Neural progenitor cell (in vitro differentiated cells): ENCODE results near the gene KIF4A. TPM values are rescaled to one million over a fixed set of nuclear protein-coding genes. Genes with fewer than 3 reads are reported as not detected.
A peak's percentile ranks its signal among the peaks of the same experiment; 100 is the strongest.

Experiments
- DNase-seq: peaks from one replicate; pipeline ENCODE4 v3.0.0-alpha.2; 2016; ENCODE audit warnings: low spot score
- H2AFZ ChIP-seq: fragments of 200-600 bp; sonication (generic); replicated peaks from 2 replicates; pipeline ENCODE4 v1.6.1; 2016; ENCODE audit warnings: antibody characterized with exemption
- H3F3A ChIP-seq: fragments of 200-600 bp; sonication (generic); 2 replicates; pipeline ENCODE4 v1.6.1; 2016; ENCODE audit warnings: antibody characterized with exemption, low read depth
- H3K27ac ChIP-seq: fragments of 200-600 bp; sonication (generic); 2 replicates; pipeline ENCODE4 v1.5.1; 2016; ENCODE audit warnings: mild to moderate bottlenecking
- H3K27me3 ChIP-seq: fragments of 200-600 bp; sonication (generic); 2 replicates; pipeline ENCODE4 v1.6.1; 2016; ENCODE audit warnings: mild to moderate bottlenecking, moderate library complexity
- H3K36me3 ChIP-seq: fragments of 200-600 bp; sonication (generic); 2 replicates; pipeline ENCODE4 v1.5.1; 2016
- H3K4me1 ChIP-seq: fragments of 200-600 bp; sonication (generic); 2 replicates; pipeline ENCODE4 v1.6.1; 2016; ENCODE audit warnings: mixed run types
- H3K4me2 ChIP-seq: fragments of 200-600 bp; sonication (generic); 2 replicates; pipeline ENCODE4 v1.6.1; 2016
- H3K4me3 ChIP-seq: fragments of 200-600 bp; sonication (generic); 2 replicates; pipeline ENCODE4 v1.5.1; 2016
- H3K79me2 ChIP-seq: fragments of 200-600 bp; sonication (generic); 2 replicates; pipeline ENCODE4 v1.6.1; 2016; ENCODE audit warnings: low read depth
- H3K9ac ChIP-seq: fragments of 200-600 bp; sonication (generic); 2 replicates; pipeline ENCODE4 v1.6.1; 2016
- H3K9me3 ChIP-seq: fragments of 200-600 bp; sonication (generic); 2 replicates; pipeline ENCODE4 v1.5.1; 2016; ENCODE audit warnings: low read depth
- H4K20me1 ChIP-seq: fragments of 200-600 bp; sonication (generic); 2 replicates; pipeline ENCODE4 v1.6.1; 2016; ENCODE audit warnings: low read depth
- H3K27ac Mint-ChIP-seq: 3 replicates; pipeline ENCODE4 v1.8.0; 2021; ENCODE audit warnings: mixed read lengths
- H3K27me3 Mint-ChIP-seq: 2 replicates; pipeline ENCODE4 v1.8.0; 2022; ENCODE audit warnings: low read depth, mild to moderate bottlenecking, inconsistent platforms, moderate library complexity, mixed read lengths; ENCODE audit not compliant: insufficient read depth
- H3K36me3 Mint-ChIP-seq: 3 replicates; pipeline ENCODE4 v1.8.0; 2021; ENCODE audit warnings: mixed read lengths
- H3K4me1 Mint-ChIP-seq: 3 replicates; pipeline ENCODE4 v1.8.0; 2021; ENCODE audit warnings: mixed read lengths
- H3K4me3 Mint-ChIP-seq: 3 replicates; pipeline ENCODE4 v1.8.0; 2021; ENCODE audit warnings: mild to moderate bottlenecking, moderate library complexity, mixed read lengths
- H3K9me3 Mint-ChIP-seq: 3 replicates; pipeline ENCODE4 v1.8.0; 2020; ENCODE audit warnings: mixed read lengths
- CTCF ChIP-seq: fragments of 200-600 bp; sonication (generic); IDR thresholded peaks from 2 replicates; pipeline ENCODE4 v1.5.1; 2017; ENCODE audit warnings: antibody characterized with exemption, mild to moderate bottlenecking
- EZH2 ChIP-seq: fragments of 200-600 bp; sonication (generic); IDR thresholded peaks from 2 replicates; pipeline ENCODE4 v1.6.1; 2017; ENCODE audit warnings: antibody characterized with exemption, mild to moderate bottlenecking, moderate library complexity
- EZH2phosphoT487 ChIP-seq: fragments of 200-600 bp; sonication (generic); IDR thresholded peaks from 2 replicates; pipeline ENCODE4 v1.6.1; 2017; ENCODE audit warnings: antibody characterized with exemption
- total RNA-seq: library from RNA; depleted of rRNA; stranded (reverse); fragments of >200 nt; gene quantifications from 2 replicates; pipeline ENCODE4 v1.2.3, GENCODE V29; 2015; ENCODE audit warnings: low replicate concordance

Gene KIF4A
- total RNA-seq, 1 donor from 2014 or later: 77.6 TPM

GRCh38 chrX:70454441-70455365 lies 164.8 kb downstream of the KIF4A start:
- H3K27me3 Mint-ChIP-seq: peaks cover 4% of the 10 kb centered on the region
- H3K36me3 Mint-ChIP-seq: peaks cover 9% of the 10 kb centered on the region
- H3K4me3 Mint-ChIP-seq: peak overlapping the region; percentile 85
- H3K79me2 ChIP-seq: peaks cover 48% of the 10 kb centered on the region
- peaks cover 3% of the 10 kb centered on the region for H3F3A ChIP-seq
- H3K4me2 ChIP-seq: peak overlapping the region; percentile 81
- peaks cover 29% of the 10 kb centered on the region for H3K4me1 Mint-ChIP-seq
- H3K9me3 ChIP-seq: no peaks in the 10 kb centered on the region
- peak overlapping the region; percentile 97 for H3K27ac Mint-ChIP-seq
- peaks cover 10% of the 10 kb centered on the region for H3K9me3 Mint-ChIP-seq
- H3K27ac ChIP-seq: peak overlapping the region; percentile 84
- H3K4me1 ChIP-seq: no peaks in the 10 kb centered on the region
- peak overlapping the region; percentile 60 for H3K9ac ChIP-seq
- H3K4me3 ChIP-seq: peak overlapping the region; percentile 85
- H4K20me1 ChIP-seq: peaks cover 35% of the 10 kb centered on the region
- no peak overlapping the region for H2AFZ ChIP-seq
- peak; percentile 83 for TF ChIP-seq CTCF
- no peak for TF ChIP-seq EZH2phosphoT487
- TF ChIP-seq EZH2: no peak
- H3K36me3 ChIP-seq: peaks cover 9% of the 10 kb centered on the region
- peak; percentile 94 for DNase-seq
- no peaks in the 10 kb centered on the region for H3K27me3 ChIP-seq

DNA sequence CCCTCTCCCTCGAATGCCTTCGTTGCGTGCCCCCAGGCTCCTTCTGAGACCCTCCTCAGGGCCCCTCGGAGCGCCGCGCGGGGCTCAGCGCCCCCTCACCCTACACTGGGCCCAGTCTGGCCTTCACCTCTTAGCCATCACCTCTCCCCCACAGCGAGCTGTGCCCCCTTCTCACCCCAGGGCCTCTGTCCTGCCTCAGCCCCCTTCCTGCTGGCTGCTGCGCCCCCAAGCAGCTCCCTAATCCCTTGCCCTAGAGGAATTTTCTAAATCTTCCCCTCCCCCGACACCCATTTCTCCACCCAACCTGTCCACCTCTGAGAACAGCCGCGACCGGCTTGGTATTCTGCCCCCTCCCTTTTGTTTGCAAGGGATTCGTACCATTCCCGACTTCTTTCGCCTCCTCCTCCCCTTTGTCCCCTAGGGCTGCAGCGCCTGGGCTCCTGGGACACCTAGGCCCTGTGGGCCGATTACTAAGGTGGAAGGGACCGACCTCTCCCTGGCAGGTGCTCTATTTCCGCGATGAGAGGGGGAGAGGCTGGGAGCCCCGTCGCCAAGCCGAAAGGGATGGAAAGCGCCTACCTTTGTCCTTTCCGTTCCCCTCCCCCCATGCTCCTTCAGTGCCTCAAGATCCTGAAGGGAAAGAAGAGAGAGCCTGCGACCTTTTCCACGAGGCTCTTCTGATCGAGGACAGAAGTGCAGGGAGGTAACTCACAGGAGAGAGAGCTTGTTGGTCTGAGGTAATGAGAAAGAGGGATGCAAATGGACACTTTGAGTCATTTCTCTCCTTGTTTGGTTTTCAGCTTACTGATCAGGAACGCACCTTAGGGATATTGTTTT lies 165.7 kb downstream of the KIF4A start:
- Mint-ChIP-seq H3K27me3 (peaks cover 4% of the 10 kb centered on the region), H3K4me3 (peak overlapping the region; percentile 85), H3K4me1 (peaks cover 29% of the 10 kb centered on the region), H3K27ac (peak overlapping the region; percentile 97), H3K36me3 (peaks cover 14% of the 10 kb centered on the region), H3K9me3 (peaks cover 9% of the 10 kb centered on the region)
- peaks cover 9% of the 10 kb centered on the region for H3K36me3 ChIP-seq
- H2AFZ ChIP-seq: no peak overlapping the region
- H4K20me1 ChIP-seq: peaks cover 42% of the 10 kb centered on the region
- H3K79me2 ChIP-seq: peaks cover 57% of the 10 kb centered on the region
- H3K27ac ChIP-seq: peak overlapping the region; percentile 84
- peak overlapping the region; percentile 81 for H3K4me2 ChIP-seq
- TF ChIP-seq CTCF (no peak), EZH2 (no peak), EZH2phosphoT487 (no peak)
- H3K27me3 ChIP-seq: no peaks in the 10 kb centered on the region
- no peaks in the 10 kb centered on the region for H3K9me3 ChIP-seq
- H3K4me3 ChIP-seq: peak overlapping the region; percentile 85
- peaks cover 3% of the 10 kb centered on the region for H3F3A ChIP-seq
- H3K9ac ChIP-seq: peak overlapping the region; percentile 60
- DNase-seq: peak; percentile 60
- H3K4me1 ChIP-seq: no peaks in the 10 kb centered on the region

- Mint-ChIP-seq H3K4me1 (peaks cover 27% of the 10 kb centered on the region), H3K27me3 (peaks cover 4% of the 10 kb centered on the region), H3K27ac (no peak overlapping the region), H3K9me3 (peaks cover 9% of the 10 kb centered on the region), H3K4me3 (peak overlapping the region; percentile 85), H3K36me3 (peaks cover 21% of the 10 kb centered on the region)
- Histone ChIP-seq H3F3A (peaks cover 3% of the 10 kb centered on the region), H3K36me3 (peaks cover 9% of the 10 kb centered on the region), H3K27me3 (no peaks in the 10 kb centered on the region), H3K4me3 (peak overlapping the region; percentile 85), H4K20me1 (peaks cover 49% of the 10 kb centered on the region), H2AFZ (no peak overlapping the region), H3K9me3 (no peaks in the 10 kb centered on the region), H3K79me2 (peaks cover 64% of the 10 kb centered on the region), H3K9ac (peak overlapping the region; percentile 60), H3K4me1 (no peaks in the 10 kb centered on the region), H3K4me2 (peak overlapping the region; percentile 81), H3K27ac (no peak overlapping the region)
- no peak for TF ChIP-seq EZH2phosphoT487
- DNase-seq: no peak
Measured at GRCh38 chrX:70456256-70456655, 166.4 kb downstream of the KIF4A start.
